Activated naive CD8-positive, alpha-beta T cell treated with anti-CD3 and anti-CD28 coated beads, Interleukin-2, amount 50 U/mL, for 16 hours (primary cell): ENCODE measurements around the gene MET.
"Not testable (repeated sequence)": the region's sequence is repeated elsewhere in the genome, so short reads cannot be mapped to it uniquely, and the experiment has no call there.

Experiments
- DNase-seq: peaks from one replicate; pipeline ENCODE4 v3.0.0-alpha.2; 2020; ENCODE audit warnings: low read depth, low spot score

Gene MET

DNA sequence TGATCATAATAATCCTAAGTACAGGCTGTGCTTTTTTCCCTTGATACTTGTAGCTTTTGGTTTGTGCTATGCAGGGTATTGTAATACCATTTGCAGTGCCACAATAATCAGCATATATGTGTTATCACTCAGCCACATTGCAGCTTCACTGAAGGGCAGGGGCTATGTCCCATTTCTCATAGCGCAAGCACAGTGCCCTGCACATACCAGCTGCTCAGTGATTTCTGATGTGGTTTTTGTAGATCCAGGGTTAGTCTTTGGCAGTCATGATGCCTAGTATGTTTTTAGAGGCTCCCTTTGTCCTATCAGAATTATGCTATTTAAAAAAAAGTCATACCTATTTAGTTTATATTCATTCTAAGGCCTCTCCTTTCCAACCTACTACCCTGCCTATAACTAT lies 25.8 kb downstream of the MET start:
- DNase-seq, result no peak

DNA sequence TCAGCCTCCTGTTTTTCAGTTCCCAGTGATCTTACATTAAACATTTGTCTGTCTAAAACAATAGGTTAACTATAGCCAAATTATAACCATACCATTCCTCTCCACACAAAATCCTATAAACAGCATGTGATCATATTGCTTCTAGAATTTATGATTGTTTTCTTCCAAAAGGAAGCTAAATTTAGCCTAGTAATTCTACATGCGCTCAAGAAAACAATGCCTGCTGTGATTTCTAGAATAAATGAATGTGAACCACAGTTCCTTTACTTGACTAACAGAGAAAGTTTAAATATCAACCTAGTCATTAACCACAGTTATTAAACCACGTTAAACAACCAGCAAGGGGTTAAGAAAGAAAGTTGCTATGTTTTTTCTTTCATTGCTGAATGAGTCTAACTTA lies 26.4 kb downstream of the MET start:
- no peak for DNase-seq

DNA sequence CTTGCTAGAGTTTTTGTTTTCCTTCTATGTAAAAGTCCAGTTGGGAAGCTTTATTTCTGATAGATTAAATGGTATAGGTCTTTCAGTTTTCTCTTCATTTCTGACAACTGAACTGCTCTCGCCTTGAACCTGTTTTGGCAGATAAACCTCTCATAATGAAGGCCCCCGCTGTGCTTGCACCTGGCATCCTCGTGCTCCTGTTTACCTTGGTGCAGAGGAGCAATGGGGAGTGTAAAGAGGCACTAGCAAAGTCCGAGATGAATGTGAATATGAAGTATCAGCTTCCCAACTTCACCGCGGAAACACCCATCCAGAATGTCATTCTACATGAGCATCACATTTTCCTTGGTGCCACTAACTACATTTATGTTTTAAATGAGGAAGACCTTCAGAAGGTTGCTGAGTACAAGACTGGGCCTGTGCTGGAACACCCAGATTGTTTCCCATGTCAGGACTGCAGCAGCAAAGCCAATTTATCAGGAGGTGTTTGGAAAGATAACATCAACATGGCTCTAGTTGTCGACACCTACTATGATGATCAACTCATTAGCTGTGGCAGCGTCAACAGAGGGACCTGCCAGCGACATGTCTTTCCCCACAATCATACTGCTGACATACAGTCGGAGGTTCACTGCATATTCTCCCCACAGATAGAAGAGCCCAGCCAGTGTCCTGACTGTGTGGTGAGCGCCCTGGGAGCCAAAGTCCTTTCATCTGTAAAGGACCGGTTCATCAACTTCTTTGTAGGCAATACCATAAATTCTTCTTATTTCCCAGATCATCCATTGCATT lies 27.1 kb downstream of the MET start:
- no peak for DNase-seq

DNA sequence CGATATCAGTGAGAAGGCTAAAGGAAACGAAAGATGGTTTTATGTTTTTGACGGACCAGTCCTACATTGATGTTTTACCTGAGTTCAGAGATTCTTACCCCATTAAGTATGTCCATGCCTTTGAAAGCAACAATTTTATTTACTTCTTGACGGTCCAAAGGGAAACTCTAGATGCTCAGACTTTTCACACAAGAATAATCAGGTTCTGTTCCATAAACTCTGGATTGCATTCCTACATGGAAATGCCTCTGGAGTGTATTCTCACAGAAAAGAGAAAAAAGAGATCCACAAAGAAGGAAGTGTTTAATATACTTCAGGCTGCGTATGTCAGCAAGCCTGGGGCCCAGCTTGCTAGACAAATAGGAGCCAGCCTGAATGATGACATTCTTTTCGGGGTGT lies 27.7 kb downstream of the MET start:
- DNase-seq, result no peak

DNA sequence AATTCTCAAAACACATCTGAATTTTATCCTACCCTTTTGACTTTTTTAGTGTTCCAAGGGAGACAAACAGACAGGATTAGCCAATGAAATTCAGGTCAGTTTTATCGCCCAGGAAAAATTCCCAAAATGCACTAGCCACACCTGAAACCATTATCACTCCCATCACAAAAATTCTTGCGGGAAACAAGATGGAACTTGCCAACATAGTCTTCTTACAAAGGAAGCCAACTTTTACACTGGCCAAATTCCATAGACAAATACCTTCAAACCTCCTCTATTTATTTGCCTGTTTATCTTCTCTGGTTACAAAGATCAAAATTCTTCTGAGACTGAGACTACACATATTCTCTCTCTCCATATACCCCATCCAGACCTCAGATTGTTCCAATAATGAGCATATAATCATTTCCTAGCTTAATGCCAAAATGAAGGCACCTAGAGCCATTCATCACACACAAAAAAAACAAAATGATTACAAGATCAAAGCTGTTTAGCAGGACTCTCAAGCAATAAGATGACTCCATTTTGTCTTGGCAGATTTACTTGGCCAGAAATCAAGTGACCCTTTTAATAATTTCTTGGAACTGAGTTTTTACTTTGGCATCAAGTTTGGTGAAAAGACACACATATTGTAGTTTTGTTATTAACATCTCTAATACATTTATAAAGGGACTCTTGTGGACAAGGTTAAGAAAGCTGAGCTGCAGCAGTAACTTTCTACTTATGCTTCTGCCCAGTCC lies 30.2 kb downstream of the MET start:
- DNase-seq, result no peak

DNA sequence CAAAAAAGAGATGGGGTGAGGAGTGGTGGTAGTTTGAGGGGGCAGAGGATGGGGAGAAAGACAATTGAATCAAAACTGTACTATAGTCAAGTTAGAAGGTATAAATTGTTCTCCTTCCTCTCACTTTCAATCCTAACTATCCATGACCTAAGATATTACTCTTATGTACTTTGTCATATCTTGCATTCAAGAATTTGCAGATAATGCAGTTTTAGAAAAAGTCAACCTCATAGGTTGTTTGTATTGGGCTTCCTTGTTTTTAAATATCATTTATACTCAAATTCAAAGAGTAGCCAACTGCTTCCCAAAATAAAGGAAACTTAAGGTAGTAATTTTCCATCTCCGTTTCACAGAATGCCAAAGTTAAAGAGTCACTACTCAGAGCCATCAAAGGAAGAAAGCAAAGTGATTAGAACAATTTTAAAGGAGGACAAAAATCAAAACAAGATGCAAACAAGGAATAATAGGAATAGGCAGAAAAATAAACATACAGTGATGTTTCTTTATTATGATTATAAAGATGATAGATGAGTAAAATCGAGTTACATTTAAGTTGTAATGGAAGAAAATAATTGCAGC lies 32.7 kb downstream of the MET start:
- no peak for DNase-seq

DNA sequence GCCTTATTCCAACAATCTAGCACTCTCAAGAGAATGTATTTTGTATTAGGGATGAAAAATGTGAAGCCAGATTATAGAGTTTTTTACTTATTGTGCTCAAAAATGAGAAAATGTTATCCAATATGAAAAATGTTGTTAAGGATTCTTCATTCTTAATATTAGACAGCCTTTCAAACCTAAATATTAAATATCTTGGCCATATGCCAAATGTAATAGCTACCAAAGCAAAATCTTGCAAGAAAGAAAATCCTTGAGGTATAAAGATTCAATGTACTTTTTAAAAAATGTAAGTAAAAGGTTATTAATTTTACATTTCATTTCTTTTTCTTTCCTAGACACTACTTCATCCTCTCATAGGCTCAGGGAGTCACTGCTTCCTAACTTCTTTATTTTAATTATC lies 33.4 kb downstream of the MET start:
- no peak for DNase-seq

DNA sequence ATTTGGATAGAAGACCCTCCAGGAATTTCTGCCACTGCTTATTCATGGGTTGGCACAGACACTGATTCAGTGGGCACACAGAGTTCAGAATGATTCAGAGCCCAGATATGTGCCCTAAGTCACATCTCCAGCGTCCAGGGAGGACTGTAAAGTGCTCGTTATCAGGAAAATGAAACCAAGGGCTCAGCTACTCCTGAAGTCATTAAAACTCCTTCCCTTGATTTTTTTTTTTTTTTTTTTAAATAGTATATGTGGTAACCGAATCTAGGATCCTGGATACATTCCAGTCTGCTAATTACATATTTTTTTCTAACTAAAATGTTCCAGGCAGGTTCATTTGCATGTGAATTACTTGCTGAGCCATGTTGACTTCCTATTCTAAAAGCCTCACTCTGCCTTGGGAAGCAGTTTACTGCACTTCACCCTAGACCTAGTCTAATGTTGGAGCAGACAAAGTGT lies 34.7 kb downstream of the MET start:
- DNase-seq, result no peak

DNA sequence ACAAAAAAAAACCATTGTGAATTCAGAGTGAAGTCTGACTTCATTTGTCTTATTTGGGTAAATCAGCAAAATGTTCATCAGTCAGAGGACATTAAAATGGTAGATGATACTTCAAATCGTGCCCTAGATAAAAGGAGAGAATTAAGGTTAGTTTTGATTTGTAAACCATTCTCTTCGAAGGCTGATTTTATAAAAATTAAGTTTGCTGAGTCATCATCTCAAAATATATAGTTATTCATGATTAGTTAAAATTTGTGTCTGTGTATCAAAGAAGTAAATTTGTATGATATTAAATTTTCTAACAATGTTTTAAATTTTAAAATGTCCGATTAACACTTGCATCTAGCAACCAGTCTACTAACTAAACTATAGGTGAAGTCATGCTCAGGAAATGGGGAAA lies 35.3 kb downstream of the MET start:
- DNase-seq, result no peak

DNA sequence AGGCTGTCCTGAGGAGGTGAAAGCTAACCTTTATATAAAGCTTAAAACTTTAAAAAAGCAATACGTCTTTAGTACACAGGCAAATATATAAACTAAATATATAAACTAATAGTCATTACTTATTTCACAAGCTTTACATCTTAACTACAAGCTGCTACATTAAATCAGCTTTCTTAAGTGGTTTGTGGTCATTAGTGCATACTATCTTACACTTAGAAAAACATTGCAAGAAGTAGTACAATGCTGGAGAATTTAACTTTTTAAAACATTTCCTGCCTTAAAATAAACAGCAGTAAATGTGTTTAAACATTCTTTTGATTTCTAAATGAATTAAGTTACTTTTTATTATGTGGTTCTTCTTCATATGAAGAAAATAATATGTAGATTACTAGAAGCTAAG lies 36.3 kb downstream of the MET start:
- no peak for DNase-seq

DNA sequence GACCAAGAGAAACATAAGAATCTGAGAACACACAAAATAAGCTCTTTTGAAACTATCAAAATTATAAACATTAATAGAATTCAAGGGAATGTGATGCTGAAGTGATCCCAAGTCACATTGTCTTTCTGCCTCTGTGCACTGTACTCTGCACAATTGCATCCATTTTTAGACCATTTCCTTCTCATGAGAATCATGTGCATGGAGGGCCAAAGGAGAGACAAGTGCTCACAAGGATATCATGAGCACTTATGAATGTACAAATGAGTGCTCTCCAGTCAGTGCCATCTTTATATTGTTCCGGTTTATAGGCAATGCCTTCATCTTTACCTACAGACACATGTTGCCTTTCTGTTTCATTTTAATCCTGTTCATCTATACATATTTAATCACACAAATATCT lies 36.9 kb downstream of the MET start:
- no peak for DNase-seq

DNA sequence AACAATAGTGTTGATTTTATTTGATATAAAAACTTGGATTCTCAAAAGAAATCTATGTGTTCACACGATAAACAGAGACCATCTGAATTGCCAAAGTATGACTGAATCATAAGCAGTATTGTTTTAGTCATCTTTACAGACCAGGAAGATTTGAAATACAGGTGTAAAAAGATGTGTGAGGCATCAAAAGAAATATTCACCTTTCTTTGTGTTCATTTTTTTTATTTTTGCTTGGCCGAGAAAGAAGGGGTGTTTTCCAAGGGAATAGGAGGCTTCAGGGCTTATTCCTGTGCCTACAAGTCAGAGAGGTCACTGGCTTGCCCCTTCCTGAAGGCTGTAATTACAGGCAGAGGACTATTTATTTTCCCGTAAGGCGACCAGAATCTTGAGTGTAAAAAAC lies 37.3 kb downstream of the MET start:
- DNase-seq, result no peak

DNA sequence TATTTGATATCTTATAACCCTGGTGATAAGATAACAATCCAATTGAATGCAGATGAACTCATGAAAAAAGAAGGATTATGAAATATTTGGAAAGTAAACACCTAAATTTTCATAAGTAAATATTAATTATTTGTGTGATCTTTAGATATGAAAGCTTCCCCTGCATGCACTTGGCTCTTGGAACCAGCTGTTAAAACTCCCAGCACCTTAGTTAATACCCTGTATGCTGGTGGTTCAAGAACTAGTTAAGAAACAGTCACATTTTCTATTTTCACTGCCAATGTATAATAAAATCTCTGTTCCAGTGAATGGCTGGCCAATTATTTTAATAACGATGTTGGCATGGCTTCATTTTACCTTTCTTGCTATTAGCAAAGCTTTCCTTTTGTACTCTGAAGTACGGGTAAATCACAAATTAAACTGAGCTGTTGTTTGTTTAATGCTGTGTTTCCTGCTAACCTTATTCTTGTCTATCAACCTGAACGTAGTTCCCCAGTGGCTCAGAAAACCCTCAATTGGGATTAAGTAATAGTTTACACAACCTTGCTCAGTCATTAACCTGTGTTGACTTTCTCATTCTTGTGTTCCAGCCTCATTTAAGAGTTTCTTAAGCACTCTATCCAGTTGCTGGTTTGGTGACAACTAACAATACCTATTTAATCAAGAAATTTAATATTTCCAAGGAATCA lies 38.9 kb downstream of the MET start:
- no peak for DNase-seq

DNA sequence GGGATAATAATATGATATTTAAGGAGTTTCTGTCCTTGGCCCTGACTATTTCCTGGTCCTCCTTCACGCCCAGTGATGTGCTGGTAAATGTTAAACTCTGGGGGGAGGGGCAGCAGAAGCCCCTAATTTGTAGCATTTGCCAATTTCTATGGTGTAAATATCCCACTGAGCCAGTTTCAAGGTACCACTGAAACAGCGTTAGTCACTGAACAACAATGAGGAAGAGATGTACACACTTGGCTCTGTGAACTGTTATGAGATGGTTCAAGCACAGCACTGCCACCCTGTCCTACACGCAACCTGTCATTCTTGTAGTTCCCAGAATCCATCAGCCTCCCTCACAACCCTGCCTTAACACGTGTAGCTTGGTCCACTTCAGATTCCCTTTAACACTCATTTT lies 39.8 kb downstream of the MET start:
- DNase-seq, result no peak

DNA sequence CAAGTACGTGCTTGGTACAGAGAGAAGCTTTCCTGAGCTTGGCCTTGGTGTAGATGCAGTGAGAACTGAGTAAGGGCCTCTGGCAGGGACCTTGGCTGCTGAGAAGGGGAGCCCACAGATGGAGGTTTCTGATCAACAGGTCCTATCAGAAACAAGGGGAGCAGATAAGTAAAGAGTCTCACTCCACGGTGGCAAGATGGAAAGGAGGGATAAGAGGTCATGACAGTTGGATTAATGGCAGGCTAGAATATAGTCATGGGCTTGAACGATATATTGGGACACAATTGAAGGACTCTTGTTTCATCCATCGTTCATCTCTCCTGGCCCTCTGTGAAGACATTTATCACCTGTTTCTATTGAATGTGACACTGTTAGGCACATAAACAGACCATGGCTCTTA lies 41.5 kb downstream of the MET start:
- no peak for DNase-seq

DNA sequence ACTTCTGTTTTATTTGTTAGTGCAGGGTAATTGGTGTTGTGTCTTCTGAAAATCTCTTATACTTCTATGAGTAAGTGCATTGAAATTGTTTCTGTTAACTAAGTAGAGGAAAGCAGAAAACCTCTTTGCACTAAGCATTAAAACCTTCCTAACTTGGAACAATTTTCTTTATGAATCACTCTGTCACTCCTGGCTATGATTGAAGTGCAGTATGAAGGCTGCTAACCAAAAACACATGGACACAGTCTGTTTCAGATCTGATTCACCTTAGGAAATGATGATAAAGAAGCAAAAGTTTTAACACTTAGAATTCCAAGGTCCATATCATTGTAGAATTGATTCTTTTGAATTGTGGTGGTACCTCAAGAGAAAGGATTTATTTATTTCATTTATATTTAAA lies 41.9 kb downstream of the MET start:
- no peak for DNase-seq

DNA sequence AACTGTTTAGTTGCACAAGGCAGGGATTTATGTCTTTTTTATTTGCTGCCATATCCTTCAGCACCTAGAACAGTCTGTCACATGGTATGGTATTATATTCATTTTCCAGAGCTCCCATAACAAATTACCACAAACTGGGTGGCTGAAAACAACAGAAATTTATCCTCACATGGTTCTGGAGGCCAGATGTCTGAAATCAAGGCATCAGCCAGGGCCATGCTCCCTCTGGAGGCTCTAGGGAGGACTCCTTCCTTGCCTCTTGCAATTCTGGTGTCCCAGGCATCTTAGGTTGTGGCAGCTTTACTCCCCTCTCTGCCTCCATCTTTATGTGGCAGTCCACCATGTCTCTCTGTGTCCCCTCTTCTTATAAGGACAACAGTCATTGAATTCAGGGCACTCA lies 43.1 kb downstream of the MET start:
- no peak for DNase-seq

DNA sequence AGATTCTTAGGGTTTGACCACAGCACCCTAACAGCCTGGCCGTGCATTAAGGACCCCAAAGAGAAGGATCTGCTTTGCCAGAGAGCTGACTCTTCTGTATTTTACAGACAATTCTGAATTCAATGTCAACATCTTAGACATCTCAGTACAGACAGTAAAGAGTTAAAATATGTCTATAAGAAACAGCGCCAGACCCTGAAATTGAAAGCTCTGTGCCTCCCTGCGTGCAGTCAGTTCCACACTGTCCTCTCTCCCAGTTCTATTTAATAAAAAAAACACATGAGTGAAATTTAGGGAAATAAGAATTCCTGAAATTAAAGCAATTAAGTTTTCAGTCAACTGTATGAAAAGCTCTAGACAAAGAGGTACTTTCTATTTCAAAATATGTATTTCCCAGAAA lies 45.1 kb downstream of the MET start:
- DNase-seq, result no peak

DNA sequence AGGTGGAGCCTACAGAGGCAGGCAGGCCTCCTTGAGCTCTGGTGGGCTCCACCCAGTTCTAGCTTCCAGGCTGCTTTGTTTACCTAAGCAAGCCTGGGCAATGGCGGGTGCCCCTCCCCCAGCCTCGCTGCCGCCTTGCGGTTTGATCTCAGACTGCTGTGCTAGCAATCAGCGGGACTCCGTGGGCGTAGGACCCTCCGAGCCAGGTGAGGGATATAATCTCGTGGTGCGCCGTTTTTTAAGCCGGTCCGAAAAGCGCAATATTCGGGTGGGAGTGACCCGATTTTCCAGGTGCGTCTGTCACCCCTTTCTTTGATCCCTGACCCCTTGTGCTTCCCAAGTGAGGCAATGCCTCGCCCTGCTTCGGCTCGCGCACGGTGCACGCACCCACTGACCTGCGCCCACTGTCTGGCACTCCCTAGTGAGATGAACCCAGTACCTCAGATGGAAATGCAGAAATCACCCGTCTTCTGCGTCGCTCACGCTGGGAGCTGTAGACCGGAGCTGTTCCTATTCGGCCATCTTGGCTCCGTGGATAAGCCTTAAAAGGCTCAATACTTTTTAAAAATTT lies 52.0 kb downstream of the MET start:
- not testable (repeated sequence) for DNase-seq

DNA sequence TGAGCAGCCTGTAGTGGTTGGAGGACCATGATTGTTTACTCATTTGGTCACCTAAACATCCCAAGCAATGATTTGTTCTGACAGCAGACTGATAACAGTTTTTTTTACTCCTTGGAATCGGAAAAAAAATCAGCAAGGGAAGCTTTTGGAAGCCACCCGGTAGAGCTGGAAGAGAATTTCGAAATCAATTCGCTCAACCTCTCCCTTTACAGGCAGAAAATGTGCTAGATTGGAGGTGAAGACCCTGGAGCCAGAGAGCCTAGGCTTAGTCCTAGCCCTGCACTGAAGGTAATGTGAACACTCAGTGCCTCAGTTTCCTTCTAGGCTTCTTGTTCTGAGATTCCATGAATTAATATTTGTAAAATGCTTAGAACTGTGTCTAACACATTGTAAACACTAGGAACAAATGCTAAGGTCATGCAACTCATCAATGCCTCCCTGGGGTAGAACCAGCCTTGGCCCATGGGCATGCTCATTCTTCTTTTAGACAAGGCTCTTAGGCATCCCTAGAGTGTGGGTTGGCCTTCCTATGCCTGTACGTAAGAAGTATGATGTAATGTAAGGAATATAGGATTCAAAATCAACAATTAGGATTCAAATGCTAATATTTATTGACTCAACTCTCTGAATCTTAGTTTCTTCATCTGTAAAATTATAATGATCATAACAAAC lies 52.7 kb downstream of the MET start:
- DNase-seq, result no peak

DNA sequence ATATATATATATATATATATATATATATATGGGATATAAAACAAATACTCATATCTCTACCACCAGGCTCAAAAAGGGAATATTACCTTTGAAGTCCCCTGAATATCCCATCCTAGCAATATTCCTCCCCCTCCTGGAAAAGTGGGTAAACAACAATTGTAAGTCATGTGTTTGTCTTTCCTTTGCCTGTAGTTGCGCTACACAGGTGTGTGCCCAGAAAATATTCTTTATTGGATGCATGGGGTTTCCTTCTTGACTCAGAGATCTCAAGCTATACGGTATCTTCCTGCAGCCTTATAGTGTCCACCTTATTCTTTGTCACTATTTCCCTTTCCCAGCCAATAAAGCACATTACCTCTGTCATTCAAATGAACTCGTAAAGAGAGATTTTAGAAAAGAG lies 54.2 kb downstream of the MET start:
- DNase-seq, result no peak
